Globus pallidus (tissue), 1 donor: ENCODE results near the gene EPS8.
"Not testable (repeated sequence)": the region's sequence is repeated elsewhere in the genome, so short reads cannot be mapped to it uniquely, and the experiment has no call there.

Source experiments
- DNase-seq: peaks from one replicate; pipeline ENCODE4 v3.0.0-alpha.2; 2015; ENCODE audit warnings: low spot score

Gene EPS8

GRCh38 chr12:15797818-15798217, 8.6 kb upstream of the EPS8 start:
- DNase-seq = no peak

DNA sequence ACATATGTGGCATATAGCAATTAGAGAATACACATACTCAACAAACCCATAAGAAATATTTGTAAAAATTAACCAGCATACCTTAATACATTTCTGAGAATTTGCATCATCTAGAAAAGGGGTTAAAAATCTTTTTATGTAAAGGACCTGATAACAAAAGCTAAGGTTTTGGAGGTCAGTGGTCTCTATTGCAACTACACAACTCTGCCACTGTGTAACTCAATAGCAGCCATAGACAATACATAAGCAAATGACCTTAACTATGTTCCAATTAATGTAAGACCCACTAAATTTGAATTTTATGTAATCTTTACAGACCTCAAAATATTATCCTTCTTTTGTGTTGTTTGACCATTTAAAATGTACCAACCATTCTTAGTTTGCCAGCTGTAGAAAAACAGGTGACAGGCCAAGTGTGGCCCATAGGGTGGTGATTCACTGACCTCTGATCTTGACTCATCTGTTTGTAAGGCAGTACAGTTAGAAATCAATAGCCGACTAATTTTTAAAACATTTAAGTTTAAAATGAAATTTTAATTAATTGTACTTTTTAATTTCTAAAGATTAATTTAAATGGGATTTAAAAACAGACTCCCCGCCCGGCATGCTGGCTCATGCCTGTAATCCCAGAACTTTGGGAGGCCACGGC, 7.4 kb upstream of the EPS8 start:
- DNase-seq = no peak

- no peak for DNase-seq
Measured at GRCh38 chr12:15794836-15795235, 5.6 kb upstream of the EPS8 start.

DNA sequence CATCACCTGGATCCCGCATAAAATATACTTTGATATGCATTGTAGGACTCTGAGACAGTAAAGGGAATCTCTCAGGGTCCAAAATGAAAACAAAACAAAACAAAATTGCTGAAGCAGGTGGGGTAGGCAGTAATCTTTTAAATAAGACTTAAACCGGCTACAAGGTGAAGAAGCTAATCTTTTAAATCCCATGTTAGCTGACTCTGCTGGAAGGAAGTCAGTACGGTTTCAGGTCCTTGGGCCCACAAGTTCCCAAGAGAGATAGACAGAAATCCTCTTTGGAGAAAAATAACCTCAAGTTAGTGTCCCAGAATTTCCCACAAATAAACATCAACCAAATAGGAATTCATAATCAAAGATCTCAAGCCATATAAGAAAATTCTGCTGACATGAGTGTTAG, 5.0 kb upstream of the EPS8 start:
- no peak for DNase-seq

DNA sequence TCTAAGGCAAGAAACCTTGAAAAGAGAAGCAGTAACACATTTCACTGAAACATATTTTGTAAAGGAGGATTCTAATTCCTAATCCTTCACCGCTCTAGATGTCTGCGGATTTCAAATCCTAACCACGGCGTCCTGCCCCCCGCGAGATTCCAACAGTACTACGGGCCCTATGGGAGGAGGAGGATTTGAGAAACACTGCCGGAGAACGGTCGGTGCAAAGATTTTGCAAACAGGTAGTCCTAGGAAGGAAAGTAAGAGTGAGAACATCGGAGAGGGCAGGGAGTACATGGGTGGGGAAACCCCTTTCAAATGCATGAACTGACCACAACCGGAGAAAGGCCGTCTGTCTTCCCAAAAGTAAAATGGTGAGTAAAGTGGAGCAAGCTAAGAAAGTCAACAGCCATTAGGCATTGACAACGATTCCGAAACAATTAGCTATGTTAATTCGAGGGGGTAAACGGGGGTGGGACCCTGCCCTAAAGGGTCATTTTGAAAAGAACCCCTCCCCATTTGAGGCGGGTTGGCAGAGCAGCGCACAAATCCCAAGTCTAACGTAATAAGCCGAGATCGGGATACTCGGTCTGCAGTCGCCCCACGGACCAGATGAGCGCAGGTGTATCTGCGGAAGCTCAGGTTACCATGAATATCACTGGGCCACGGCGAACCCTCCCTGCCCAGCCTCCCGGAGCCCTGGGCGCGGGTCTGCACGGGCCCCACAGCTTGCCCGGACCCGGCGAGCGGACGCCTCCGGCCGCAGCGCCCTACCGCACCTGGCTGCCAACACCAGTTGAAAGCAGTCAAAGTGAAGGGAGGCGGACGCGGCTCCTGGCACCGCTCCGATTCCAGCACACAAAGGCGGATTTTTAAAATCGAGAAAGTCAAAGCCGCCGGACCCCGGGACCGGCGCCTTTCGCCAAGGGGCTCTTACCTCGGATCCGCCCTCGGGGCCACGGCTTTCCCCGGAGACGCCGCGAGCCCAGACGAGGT, 662 bp downstream of the EPS8 start:
- peak; percentile 63 for DNase-seq

- DNase-seq = peak; percentile 52
Measured at GRCh38 chr12:15787778-15788177, 1.4 kb downstream of the EPS8 start.

DNA sequence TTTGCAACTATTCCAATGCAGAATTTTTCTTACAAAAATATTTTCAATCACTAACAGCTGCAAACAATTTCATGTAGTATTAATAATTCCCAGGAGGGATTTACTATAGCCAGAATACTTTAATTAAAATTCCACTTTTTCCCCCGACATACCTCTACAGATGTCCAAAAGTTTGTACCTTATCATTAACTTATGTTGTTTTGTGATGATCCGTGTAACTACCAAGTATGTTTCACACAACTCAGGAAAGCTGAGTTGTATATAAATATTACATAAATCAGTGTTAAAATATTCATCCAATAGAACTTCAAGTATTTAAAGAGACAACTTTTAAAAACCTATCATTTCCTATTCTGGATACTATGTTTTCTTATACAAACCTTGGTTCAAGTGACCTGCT, 2.4 kb downstream of the EPS8 start:
- DNase-seq = no peak

- no peak for DNase-seq
Measured at GRCh38 chr12:15783288-15783687, 5.9 kb downstream of the EPS8 start.

- no peak for DNase-seq
Measured at GRCh38 chr12:15782667-15783066, 6.5 kb downstream of the EPS8 start.

GRCh38 chr12:15779925-15780324, 9.3 kb downstream of the EPS8 start:
- no peak for DNase-seq

DNA sequence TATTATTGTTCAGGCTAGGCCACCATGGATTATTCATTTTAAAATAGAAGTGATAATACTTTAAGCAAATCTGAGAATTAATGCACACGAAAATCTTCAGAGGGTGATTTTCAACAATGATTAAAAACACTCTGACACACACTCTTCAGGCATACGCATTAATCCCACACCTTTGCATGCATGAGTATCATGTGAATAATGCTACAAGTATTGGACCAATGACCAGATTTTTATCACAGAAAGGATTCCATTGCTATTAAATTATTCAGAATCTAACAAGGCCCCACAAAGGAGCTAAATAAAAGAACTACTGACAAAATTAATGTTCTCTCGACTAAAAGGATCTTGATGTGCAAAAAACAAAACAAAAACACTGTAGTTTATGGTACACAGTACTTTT, 11.1 kb downstream of the EPS8 start:
- no peak for DNase-seq

GRCh38 chr12:15777355-15778012, 11.7 kb downstream of the EPS8 start:
- DNase-seq = no peak

- no peak for DNase-seq
Measured at GRCh38 chr12:15776532-15776931, 12.7 kb downstream of the EPS8 start.

DNA sequence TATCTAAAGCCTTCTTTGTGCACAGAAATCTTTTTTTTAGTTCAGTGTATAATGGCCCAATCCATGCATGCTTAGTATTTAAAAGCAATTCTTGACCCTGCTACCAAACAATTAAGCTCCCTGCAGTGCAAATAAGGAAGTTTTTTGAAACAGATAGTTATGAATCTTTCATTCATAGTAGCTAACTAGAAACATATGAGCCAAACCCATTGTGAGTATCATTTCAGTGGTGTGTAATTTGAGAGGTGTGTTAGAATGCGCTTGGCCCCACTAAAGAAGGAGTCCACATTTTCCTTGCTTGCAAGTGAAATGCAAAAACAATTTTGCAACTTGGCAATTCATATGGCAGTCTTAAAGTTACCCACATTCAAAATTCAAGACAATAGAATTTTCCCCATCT, 14.4 kb downstream of the EPS8 start:
- DNase-seq = no peak

- DNase-seq = peak; percentile 61
Measured at GRCh38 chr12:15772405-15773018, 16.7 kb downstream of the EPS8 start.

DNA sequence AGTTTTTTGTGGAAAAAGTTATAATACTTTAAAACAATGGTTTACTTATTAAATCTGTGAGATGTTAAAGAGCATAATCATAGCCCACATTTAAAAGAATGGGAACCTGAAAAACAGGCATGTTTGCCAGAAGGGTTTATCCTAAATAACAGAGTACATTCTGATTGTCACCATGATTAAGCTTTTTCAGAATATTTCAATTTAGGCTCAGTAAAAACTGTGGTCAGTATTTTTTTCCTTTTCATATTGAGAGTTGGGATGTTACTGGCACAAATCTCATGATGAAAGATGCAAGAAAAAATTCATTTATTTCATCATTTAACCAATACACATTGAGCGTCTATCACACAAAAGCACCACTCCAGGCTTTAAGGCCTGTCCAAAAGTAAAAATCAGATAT, 18.6 kb downstream of the EPS8 start:
- no peak for DNase-seq

DNA sequence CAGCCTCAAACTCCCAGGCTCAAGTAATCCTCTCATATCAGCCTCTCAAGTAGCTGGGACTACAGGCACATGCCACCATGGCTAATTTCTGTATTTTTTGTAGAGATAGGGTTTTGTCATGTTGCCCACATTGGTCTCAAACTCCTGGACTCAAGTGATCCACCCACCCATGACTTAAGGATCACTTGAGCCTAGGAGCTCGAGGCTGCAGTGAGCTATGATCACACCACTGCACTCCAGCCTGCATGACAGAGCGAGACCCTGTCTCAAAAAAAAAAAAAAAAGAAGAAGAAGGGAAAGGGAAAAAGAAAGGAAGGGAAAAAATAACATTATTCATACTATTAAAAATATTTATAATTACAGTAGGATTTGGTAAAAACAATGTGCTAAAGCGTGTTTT, 19.2 kb downstream of the EPS8 start:
- DNase-seq = no peak

- DNase-seq = no peak
Measured at GRCh38 chr12:15769586-15769985, 19.6 kb downstream of the EPS8 start.

DNA sequence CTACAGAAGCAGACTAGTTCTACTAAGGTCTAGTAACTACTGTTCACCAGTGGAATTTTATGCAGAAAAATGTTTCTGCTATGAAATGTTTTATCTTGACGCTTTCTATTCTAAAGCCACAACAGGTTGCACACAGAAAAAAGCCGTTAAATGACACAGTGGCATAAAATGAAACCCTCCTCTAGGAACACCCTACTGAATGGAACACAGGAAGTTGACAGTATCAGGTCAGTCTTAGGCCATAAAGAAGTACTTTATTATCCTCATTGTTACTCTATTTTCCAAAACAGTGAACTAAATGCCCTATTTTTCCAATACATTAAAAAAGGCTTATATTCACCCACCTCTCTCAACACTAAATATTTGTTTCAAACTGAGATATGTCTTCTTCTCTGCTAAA, 21.9 kb downstream of the EPS8 start:
- no peak for DNase-seq

GRCh38 chr12:15763328-15763727, 25.9 kb downstream of the EPS8 start:
- DNase-seq = peak; percentile 69

DNA sequence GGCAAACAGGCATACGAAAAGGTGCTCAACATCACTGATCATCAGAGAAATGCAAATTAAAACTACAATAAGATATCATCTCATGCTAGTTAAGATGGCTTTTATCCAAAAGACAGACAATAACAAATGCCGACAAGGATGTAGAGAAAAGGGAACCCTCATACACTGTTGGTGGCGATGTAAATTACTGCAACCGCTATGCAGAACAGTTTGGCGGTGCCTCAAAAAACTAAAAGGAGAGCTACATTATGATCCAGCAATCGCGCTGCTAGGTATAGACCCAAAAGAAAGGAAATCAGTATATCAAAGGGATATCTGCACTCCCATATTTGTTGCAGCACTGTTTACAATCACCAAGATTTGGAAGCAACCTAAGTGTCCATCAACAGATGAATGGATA, 27.0 kb downstream of the EPS8 start:
- not testable (repeated sequence) for DNase-seq

GRCh38 chr12:15757553-15758255, 31.5 kb downstream of the EPS8 start:
- no peak for DNase-seq
